HG03378 (cell line): Measurements from ENCODE around the gene ERBB4.

Source experiments
- ATAC-seq: cut with Tn5 transposase; IDR thresholded peaks from one replicate; pipeline ENCODE4 v1.9.1; 2021; ENCODE audit warnings: mild to moderate bottlenecking, moderate library complexity; ENCODE audit not compliant: unreplicated experiment

ERBB4 gene

DNA sequence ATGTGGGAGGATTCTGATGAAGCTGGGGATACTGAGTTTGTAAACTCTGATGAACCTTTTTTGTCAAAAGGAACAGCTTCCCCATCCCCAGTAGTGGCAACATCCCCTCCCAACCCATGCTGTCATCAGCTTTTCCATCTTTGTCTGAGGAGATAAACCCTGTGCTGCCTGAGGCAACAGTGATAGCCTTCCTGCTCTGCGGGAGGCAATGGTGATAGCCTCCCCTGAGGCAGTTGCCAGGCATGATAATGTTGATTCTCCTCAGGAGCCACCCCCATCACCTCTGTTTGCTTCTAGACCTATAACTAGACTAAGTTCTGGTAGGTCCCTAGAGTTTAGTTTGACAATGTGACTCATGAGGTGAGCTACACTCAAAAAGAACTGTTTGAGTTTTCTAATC, 97.5 kb downstream of the ERBB4 start:
- ATAC-seq = no peak

DNA sequence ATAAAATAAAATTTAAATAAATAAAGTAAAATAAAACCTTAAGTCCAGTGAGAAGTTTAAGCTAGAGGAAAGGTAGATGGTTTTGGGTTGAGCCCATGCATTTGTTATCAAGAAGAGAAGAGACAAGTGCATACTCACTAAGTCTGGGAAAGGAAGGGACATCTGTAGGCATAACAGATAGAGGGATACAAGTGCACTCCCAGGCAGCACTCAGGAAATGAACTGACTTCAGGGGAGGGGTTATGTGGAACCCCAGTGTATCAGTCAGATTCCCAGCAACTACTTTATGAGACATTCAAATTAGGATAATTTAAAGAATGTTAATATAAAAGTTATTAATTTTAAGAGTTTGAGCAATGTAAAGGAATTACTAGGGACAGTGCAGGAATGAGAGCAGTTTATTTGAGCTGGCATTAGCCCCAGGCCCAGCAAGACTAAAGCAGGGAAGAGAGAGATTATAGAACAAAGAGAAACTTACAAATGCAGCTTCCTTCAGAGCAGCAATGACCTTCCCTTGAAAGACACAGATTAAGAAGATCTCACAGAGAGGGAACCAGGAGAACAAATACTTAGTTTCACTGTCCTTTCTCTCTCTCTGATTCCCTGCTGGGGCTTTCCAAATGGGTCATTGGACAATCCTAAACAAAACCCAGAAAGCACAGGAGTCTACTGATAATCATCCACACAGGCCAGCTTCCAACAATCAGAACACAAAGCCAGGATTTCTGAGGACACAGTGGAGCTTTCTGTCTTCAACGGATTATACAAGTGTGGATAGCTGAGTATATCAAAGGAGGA, 109.7 kb downstream of the ERBB4 start:
- no peak for ATAC-seq

GRCh38 chr2:212427638-212428037, 111.0 kb downstream of the ERBB4 start:
- no peak for ATAC-seq

DNA sequence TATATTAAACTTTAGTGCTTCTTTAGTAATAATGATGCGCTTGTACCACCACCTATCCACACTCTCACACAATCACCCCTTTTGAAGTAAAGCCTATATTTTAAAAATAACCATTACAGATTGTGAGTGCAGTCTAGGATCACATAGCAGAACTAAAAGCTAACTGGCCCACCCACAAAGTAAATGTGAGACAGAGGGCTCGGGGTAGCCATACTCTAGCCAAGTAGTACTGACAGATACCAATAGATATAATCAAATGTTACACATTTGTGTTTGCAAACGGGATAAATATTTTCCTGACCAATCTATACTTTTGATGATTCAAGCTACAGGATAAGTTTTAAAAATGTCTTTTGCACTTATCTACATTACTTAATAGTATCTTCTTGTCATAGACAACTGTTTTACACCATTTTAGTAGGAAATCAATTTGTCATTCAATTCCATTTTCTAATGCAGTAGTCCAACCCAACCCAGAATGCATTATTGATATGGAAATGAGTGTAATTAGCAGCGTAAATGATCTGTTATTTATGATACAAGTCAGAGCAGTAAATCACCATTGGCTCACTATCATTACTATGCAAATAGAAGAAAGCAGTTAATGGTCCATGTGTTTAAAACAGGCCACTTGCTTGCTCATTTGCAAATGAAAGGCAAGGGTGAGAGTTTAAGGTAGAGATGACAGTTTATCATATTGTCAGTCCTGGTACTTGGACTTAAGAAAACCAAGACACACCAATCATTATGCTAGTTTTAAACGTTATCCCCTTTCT, 111.8 kb downstream of the ERBB4 start:
- no peak for ATAC-seq

DNA sequence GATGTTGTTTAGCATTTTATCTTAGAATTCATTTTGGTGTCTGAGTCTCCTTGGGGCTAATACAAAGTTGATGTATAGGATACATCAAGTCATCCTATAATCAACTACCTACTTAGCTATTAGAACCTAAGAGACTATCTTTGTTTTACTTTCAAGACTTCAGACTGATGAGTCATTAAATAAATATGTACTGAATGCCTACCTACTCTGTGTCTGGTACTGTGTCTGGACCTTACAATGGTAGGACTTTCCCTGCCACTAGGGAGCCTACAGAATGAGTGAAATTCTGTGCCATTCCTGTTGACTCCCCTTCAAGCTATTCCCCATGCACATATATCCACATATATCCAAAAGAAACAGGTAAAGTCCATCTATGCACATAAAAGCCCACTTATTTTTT, 114.5 kb downstream of the ERBB4 start:
- no peak for ATAC-seq

DNA sequence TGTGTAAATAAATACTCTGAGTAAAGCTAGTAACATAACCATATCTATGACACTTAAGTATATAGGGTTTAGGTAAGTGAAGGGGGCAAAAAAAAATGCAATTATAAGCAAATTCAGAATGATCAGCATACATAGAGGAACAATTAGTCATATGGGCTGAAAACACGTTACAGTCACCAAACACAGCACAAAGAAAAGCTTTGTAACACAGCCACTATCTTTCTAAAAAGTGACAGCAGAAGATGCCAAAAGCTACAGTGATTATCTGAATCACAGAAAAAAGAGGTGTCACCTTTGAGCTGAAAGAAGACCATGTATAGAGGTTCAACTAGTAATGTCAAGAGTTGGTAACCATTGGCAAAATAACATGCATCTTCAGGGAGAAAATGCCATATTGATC, 115.5 kb downstream of the ERBB4 start:
- ATAC-seq = no peak

DNA sequence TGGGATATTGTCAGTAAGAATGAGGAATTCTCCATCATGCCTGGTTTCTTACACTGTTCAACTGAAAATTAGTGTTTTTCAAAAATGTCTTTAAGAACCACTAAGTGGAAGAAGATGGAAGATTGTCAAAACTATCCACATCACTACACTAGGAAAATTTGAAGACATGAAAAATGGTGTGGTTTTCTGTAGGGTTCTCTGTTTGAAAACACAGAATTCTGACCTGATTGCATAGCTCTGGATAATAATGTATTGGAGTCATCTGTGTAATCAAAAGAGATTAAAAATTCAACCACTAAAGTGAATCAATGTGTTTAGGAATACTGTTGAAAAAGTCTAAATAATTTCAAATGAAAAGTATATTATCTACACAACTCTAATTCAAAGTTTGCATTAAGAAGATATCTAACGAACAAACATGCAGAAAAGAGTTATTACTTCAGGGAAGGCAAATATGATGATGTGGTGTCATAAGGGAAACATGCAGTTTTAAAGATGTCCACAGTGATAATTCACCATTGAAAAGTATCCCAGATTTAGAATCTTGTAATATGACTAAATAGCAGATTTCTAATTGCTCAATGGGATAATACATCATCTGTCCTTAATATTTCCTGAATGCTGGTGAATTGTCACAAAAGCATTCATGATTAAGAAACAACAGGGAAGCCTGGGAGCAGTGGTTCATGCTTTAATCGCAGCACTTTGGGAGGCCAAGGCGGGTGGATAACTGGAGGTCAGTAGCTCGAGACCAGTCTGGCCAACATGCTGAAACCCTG, 116.9 kb downstream of the ERBB4 start:
- ATAC-seq = no peak

DNA sequence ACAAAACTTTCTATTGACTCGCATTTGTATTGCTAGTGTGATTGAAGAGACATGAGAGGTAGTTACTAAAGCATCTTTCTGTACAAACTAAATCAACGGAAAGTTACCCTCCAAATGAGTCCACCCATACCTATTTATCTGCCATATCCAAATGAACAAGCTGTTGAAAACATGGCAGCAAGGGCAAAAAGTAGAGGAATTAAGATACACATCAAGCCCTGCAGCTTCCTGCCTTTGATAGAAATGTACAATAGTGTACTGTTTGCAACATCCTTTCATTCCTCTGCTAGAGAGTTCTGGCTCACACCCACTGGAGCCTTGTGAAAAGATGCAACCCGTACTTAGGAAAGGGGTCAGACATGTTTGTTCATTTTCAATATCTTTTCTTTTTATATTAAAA, 122.5 kb downstream of the ERBB4 start:
- ATAC-seq = no peak

DNA sequence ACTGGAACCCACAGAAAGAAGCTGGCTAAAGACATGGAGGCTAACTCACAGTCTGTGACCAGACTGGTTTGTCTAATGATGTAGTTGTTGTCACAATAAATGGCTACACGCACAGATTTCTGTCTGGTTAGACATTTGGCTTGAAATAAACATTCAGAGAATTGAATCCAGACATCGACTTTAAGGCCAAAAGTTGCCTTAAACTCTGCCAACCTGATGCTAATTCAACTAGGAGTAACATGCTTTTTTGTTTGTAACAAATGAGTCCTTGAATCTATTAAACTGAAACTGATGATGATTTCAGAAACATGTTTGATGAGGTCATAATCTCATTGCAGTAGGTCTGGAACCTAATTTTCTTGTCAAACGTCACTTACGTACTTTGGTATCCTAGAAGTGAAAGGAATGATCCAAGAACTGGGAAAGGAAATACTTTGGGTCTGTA, 123.8 kb downstream of the ERBB4 start:
- ATAC-seq = no peak

GRCh38 chr2:212409560-212409959, 129.0 kb downstream of the ERBB4 start:
- ATAC-seq = no peak

DNA sequence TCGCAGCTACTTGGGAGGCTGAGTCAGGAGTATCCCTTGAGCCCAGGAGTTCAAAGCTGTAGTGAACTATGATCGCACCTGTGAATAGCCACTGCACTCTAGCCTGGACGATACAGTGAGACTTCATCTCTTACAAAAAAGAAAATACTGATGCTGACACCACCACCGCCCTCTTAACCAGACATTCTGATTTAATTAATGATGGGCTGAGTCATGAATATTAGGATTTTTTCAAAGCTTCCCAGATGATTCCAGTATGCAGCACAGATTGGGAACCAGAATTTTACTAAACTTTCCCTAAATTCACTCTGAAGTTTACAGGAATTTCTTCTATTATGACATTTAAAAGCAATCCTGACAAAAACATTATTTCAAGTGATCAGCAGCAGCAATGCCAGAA, 130.1 kb downstream of the ERBB4 start:
- ATAC-seq = no peak

DNA sequence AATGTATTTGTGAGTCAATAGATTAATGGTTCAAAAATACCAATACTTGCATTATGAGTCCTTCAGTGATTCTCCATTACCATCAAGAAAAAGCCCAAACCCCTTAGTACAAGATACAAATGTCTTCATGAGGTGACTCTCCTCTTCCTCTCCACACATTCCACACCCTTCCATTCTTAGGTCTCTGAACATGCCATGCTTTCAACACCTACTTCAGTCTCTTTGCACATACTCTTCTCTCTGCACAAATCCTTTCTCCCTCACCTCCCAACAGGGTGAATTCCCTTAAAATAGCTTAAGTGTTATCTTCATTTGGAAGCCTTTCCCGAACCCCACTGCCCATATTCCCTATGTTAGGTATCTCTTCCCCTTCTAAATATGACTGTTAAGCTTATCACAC, 131.9 kb downstream of the ERBB4 start:
- no peak for ATAC-seq

DNA sequence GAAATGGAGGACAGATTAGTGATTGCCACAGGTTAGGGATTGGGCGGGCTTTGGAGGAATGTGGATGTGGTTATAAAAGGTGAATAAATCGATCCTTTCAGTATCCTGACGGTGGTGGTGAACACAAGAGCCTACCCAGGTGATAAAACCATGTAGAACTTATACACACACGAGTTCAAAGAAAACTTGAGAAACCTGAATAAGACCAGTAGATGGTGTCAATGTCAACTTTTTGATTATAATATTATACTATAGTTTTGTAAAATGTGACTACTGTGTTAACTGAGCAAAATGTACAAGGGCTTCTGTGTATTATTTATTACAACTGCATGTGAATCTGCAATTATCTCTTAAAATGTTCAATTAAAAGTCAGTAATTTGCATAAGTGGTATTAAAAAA, 136.3 kb downstream of the ERBB4 start:
- ATAC-seq = no peak

- ATAC-seq = no peak
Measured at GRCh38 chr2:212398316-212398715, 140.3 kb downstream of the ERBB4 start.

DNA sequence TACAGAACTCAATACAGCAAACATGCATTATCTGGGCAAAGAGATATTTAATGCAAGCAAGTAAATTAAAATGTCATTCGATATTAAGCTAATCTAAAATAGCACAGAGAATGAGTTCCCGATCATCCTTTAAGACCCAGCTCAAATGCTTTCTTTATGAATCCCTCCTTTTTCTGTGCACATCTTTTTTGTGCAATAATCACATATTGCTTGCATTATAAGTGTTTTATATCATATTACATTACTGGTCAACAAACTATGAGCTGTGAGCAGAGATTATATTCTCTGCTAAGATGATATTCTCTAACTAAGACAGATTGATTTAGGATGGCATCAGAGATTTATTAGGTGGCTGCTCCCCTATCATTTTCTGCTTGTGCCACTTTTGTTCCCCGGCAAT, 146.1 kb downstream of the ERBB4 start:
- no peak for ATAC-seq

- no peak for ATAC-seq
Measured at GRCh38 chr2:212392043-212392442, 146.6 kb downstream of the ERBB4 start.

DNA sequence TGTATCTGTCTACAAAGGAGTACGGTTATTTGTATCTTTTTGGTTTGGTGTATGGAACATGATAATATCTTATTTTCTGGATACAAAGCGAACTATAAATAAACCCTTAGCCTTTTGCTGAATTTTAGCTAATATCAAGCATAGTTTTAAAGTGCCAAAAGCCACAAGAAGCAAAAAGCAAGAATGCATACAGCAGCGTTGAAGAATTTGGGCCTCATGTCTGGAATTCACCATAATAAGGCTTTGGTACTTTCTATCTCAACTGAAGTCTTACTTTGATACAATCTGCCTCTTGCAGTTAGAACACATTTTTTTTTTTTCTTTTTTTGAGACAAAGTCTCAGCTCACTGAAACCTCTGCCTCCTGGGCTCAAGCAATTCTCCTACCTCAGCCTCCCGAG, 151.5 kb downstream of the ERBB4 start:
- ATAC-seq = no peak

- no peak for ATAC-seq
Measured at GRCh38 chr2:212385241-212385640, 153.4 kb downstream of the ERBB4 start.

GRCh38 chr2:212384027-212384426, 154.6 kb downstream of the ERBB4 start:
- no peak for ATAC-seq

DNA sequence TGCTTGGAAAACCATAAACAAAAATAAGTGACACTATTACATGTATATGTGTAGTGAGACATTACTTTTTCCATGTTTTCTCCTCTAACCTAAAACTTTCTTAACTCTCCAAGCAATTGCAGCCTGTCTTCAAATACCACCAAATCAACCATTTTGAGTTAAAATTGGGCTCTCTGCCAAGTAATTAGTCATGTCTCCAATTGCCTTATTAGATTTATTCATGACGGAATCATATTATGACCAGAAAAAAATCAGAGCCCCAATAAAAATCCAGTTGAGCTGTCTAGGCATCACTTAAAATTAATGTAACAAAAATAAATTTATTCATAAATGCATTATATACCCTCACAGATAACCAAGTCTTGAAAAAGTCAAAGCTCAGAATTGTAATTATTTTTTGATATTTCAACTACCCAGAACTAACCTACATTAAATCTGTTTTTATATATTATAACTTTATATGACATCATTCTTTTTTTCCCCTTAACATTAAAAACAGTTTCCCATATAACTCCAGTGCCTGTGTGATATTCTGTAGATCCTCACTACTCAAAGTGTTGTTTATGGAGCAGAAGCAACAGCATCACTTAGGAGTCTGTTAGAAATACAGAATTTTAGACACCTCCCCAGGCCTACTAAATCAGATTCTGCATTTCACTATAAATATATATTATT, 157.0 kb downstream of the ERBB4 start:
- ATAC-seq = no peak

- no peak for ATAC-seq
Measured at GRCh38 chr2:212379103-212379502, 159.5 kb downstream of the ERBB4 start.
